ENCODE results near the gene MESP2. TPM values are rescaled to one million over a fixed set of nuclear protein-coding genes. Genes with fewer than 3 reads are reported as not detected.

The MESP2 gene
- total RNA-seq, 1 experiment from 2014 or later: 0.28 TPM

GRCh38 chr15:89825271-89825940 lies 49.3 kb downstream of the MESP2 start:
- H3K27me3 ChIP-seq (ENCODE audit: insufficient read depth, low read length): no peaks in the 10 kb centered on the region
- H3K23me2 ChIP-seq (ENCODE audit: insufficient read length, low read depth, low read length, poor library complexity, severe bottlenecking): no peaks in the 10 kb centered on the region
- no peak overlapping the region for H3K4me2 ChIP-seq (ENCODE audit: insufficient read depth, insufficient read length, low read length)
- no peaks in the 10 kb centered on the region for H3K79me1 ChIP-seq (ENCODE audit: insufficient read depth, low read depth, low read length, poor library complexity, severe bottlenecking)
- no peak overlapping the region for H3K14ac ChIP-seq (ENCODE audit: insufficient read depth, low read length)
- H2BK120ac ChIP-seq (ENCODE audit: low read depth, low read length, poor library complexity, severe bottlenecking): no peak overlapping the region
- Mint-ChIP-seq H3K27me3 (ENCODE audit: low read depth) (peaks cover 11% of the 10 kb centered on the region), H3K27ac (no peak overlapping the region), H3K4me3 (no peak overlapping the region), H3K9me3 (no peaks in the 10 kb centered on the region), H3K4me1 (peaks cover 11 to 23% of the 10 kb centered on the region in 2 experiments; a peak in 3 of 4 replicates), H3K36me3 (ENCODE audit: insufficient read depth in 1 of 3, low read depth in 3 of 3) (no peaks in the 10 kb centered on the region)
- H3K9me3 ChIP-seq (ENCODE audit: control insufficient read depth, low read depth, low read length): no peaks in the 10 kb centered on the region
- H4K20me1 ChIP-seq (ENCODE audit: control insufficient read depth, insufficient read depth, insufficient read length): no peaks in the 10 kb centered on the region
- no peak overlapping the region for H4K5ac ChIP-seq (ENCODE audit: insufficient read length, low read depth, low read length)
- H3K79me2 ChIP-seq (ENCODE audit: insufficient read depth, low read length): no peaks in the 10 kb centered on the region
- DNase-seq: no peak
- H3K4me1 ChIP-seq (ENCODE audit: insufficient read depth, low read length): no peaks in the 10 kb centered on the region
- H4K91ac ChIP-seq (ENCODE audit: insufficient read length, low read depth, low read length): no peak overlapping the region
- H2BK12ac ChIP-seq (ENCODE audit: insufficient read length, low read depth, low read length): no peak overlapping the region
- H3T11ph ChIP-seq (ENCODE audit: low read length): no peak overlapping the region
- no peak overlapping the region for H2BK5ac ChIP-seq (ENCODE audit: insufficient read length, low read length)
- no peak overlapping the region for H2BK20ac ChIP-seq (ENCODE audit: low read depth, low read length, poor library complexity, severe bottlenecking)
- no peak for TF ChIP-seq CTCF (conservative IDR thresholded peaks at IDR 0.05)
- no peak overlapping the region for H3K27ac ChIP-seq (ENCODE audit: insufficient read length, low read depth, low read length)
- no peak overlapping the region for H3K4ac ChIP-seq (ENCODE audit: low read depth, low read length)
- H2AK5ac ChIP-seq (ENCODE audit: insufficient read length, low read length): no peak overlapping the region
- H2AFZ ChIP-seq (ENCODE audit: low read length): no peak overlapping the region
- WGBS (ENCODE audit: extremely low coverage, insufficient read length, low lambda C conversion rate): no CpG with 5 or more reads among the region's 10 CpGs
- H3K18ac ChIP-seq (ENCODE audit: insufficient read length, low read depth, low read length): no peak overlapping the region
- H3K23ac ChIP-seq (ENCODE audit: insufficient read length, low read depth, low read length): no peak overlapping the region
- no peak overlapping the region for H2BK15ac ChIP-seq (ENCODE audit: low read depth, low read length)
- no peak overlapping the region for H3K9ac ChIP-seq (ENCODE audit: extremely low read depth, insufficient read length, low read length)
- no peak overlapping the region for H3K56ac ChIP-seq (ENCODE audit: insufficient read length, low read depth, low read length)
- no peak overlapping the region for H4K8ac ChIP-seq (replicated peaks; ENCODE audit: insufficient read length, low read depth, low read length)
